Bone marrow (tissue), 2 donors: Measurements from ENCODE around the gene PPP1CC.
"Not testable (repeated sequence)": the region's sequence is repeated elsewhere in the genome, so short reads cannot be mapped to it uniquely, and the experiment has no call there.

Source experiments
- DNase-seq, 2 donors: peaks; one replicate each; lab custom pipeline; 2025; lab: John Stamatoyannopoulos, UW

The PPP1CC gene

DNA sequence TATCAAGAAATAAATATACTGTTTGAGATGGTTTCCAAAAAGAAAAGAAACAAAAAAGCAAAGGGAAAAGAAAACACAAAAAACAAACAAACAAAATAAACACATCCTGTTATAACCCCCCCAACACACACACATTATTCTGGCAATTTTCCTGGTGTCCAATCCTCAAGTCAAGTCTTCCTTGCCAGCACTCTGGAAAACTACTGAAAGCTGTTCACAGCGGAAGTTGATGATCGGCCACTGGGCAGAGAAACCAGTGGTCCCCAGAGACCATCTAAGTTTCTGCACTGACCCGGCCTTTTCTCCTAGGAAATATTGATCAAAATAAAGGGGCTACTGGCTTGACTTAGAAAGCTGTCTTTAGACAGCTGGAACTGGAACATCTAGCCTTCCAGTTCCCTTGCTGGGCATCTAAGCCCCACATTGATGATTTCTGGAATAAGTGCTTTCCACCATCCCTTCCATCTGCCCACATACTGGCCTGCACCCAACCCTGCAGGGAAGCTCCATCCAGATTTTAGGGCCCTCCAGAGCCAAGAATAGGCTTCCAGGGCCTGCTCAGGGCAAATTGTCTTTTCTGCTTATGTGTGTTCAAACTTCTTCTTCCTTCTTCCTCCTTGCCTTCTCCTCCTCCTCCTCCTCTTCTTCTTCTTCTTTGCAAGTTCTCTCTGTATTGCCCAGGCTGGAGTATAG is 11.6 kb upstream of the PPP1CC start:
- DNase-seq, result no peak

DNA sequence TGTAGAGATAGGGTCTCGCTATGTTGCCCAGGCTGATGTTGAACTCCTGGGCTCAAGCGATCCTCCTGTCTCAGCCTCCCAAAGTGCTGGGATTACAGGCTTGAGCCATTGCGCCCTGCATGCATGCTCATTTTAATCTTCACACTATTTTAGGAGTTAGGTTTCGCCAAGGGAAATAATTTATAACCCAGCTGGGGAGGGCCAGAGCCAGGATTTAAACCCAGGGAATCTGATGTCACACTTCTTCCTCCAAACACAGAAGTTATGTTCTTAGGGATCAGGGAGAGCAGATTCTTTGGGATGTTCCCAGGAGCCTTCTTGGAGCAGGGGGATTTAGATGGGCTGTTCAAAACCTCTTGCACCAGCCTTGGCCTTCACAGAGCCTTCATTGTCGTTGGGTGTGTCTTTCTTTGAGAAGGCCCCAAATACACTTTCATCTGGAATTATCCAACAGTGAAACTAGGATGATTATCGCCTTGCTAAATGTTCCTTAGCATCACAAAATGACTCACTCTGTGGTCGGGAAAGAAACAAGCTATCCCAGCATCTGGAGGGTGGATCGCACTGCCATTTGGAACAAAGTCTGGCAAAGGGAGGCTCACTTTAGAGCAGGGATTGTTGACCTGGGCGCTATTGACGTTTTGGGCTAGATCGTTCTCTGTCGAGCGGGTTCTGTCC is 8.2 kb upstream of the PPP1CC start:
- no peak for DNase-seq

DNA sequence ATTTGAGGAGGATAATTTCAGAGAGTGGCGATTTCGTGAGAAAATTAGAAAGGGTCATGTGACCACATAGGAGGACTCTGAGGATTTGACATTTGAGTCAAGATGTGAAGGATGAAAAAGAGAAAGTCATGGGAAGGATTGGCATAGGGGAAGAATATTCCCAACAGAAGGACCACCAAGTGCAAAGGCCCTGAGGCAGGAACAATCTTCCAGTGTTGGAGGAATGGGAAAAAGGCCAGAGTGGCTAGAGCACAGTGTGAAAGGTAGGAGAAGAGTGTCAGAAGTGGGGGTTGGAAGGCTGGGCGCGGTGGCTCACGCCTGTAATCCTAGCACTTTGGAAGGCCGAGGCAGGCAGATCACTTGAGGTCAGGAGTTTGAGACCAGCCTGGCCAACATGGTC is 3.9 kb upstream of the PPP1CC start:
- no peak for DNase-seq

DNA sequence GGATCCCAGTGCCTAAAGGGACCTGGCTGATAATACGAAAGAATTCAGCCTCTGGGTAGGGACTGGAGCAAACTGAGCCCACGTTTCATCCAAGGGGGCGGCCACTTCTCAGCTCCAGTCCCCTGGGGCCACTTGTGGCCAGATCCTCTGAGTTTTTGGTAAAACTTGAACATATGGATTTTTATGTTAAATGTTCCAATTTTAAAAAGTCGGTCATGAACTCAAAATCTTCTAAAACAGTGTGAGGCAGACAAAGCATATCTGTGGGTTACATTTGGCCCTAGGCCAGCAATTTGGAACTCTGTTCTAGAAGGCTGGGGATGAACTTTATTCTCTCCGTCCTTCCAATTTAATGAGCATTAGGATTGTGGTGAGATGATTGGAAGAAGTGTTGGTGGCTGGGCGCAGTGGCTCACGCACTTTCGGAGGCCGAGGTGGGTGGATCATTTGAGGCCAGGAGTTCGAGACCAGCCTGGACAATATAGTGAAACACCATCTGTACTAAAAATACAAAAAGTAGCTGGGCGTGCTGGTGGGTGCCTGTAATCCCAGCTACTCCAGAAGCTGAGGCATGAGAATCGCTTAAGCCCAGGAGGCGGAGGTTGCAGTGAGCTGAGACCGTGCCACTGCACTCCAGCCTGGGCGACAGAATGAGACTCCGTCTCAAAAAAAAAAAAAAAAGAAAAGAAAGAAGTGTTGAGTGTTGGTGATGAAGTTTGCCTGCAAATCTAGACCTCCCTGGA is 3.0 kb upstream of the PPP1CC start:
- no peak for DNase-seq

DNA sequence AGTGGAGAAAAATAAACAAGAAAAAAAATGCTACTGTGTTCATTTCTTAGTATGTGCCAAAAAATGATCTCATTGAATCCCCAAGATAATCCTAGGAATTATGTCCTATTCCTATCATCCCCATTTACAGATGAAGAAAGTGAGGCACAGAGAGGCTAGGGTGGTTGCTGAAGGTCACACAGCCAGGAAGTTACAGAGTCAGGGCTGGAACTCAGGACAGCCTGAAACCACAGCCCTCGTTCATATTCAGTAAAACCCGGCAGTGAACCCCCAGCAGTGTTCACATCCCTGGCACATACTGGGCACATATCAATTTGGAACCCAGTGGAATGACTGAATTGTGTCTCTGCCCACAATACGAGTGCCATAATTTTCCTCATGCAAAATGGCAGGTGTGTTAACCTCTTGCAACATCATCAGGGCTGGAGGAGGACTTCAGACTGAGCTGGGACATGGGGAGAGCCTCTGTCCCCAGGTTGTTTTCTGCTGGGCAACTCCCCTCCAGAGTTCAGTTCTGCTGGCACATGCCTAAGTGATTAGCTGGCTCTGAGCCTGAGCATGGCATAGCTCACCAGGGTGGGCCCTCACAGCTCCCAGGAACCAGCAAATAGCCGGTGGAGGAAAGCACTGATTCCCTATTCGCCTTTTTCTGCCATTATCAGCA is 2.0 kb upstream of the PPP1CC start:
- DNase-seq, result no peak

DNA sequence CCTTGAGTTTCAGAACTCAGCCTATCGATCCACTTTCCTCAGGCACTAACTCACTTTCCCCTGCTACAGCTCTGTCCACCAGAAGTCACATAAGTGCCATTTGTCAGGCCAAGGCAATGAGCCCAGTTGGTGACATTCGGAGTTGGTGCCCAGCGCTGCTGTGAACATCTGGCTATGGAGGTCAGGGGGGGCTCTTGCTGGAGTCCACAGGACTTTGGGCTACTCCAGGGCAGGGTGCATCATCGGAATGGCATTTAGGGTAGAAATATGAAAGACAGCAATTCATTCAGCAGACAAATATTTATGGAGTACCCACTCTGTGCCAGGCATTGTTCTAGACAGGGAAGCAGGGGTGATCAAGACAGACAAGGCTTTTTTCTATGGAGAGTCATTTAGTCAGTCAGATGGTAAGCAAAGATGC is 1.5 kb upstream of the PPP1CC start:
- no peak for DNase-seq

DNA sequence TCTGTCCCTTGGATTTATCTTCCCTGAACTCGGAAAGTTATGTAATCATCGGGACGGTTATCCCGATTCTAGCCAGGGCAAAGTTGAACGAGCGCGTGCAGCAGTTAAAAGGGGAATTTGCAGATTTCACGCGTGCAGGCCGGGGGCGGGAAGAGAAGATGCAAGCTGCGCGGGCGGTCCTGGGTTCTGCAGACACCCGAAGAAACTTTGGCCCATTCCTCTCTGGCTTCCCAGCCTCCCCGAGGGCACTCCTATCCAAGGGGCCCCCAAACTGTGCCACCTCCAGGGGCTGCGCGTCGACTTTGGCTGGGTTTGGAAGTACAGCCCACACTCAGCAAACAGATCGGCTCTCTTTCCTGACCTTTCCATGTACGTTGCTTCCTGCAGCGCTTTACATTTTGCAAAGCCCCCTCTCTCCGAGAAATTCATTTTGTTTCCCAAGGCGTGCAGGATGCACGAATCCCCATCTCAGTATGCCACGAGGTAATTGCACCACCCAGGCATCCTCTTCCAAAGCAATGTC is 941 bp upstream of the PPP1CC start:
- DNase-seq, result no peak

DNA sequence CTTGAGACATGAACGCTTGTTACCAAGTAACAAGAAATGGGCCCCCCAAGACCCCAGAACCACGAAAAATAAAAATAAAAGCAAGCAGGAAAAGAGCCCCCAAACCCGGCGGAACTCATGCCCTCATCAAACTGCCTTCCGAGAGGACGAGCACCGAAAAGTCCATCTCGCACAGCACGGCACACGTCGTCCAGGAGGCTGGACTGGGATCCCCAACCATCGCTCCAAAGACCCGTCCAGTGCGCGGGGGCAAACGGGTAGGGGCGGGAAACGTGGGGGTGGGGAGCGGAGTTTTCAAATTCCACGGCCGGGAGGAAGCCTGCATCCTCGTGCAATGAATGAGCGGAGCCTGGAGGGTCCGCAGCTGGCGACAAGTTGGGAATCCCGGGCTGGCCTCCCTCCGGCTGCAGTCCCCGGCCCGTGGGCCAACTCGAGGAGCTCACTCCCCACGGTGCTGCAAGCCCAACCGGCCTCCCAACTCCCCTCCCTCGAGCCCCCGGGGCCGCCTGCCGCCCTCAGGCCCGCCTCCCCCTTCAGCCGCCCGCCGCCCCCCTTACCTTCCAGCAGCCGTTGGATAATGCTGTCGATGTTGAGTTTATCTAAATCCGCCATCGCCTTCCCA is 484 bp downstream of the PPP1CC start:
- DNase-seq, result peak in 1 of 2 donors; percentile 28

DNA sequence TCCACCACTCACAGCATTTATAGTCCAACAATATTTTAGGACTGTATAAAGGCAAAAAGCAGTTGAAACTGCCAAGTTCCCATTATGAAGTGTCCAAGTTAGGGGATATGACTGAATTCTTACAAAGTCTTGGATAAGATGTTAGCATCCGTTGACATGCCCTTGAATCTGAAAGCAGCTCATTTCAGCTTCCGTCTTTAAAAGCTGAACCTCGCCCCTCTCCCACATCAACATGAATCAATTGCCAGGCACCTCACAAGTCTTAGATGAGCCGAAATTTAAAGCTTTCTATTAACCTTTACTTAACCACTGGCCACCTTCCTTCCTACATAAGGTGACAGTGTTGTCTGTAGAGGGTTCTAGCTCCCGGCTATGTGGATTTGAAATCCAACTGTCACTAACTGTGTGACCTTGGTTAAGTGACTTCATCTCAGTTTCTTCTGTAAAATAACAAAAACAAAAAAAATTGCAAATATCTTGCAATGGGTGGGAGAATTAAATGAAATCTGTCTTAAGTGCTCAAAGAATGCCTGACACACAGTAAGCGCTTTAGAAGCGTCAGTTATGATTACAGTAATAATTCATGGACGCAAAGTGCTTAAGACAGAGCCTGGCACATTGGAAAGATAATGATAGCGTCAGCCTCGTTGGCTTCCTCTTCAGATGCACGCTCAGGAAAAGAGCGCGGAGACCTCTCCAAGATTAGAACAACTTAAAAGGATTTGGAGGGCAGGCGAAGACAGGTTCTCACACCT is 1.2 kb downstream of the PPP1CC start:
- peak in 1 of 2 donors; percentile 16 for DNase-seq

DNA sequence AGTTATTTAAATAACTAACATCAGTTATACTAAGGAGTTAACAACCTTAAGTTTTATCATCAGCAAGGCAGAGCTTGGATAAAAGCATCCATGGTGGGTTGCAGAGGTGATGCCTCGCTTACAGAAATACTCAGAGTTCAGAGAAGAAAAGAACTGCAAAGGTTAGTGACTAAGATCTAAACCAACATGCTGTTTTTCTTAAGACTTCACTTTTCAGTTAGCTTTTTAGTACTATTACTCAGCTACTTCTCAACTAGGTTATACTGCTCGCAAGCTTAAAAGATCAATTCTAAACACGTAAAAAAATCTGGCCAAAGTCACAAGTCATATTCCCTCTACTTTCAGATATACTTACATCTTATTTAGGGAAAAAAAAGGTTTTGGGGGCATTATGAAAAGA is 2.8 kb downstream of the PPP1CC start:
- no peak for DNase-seq

DNA sequence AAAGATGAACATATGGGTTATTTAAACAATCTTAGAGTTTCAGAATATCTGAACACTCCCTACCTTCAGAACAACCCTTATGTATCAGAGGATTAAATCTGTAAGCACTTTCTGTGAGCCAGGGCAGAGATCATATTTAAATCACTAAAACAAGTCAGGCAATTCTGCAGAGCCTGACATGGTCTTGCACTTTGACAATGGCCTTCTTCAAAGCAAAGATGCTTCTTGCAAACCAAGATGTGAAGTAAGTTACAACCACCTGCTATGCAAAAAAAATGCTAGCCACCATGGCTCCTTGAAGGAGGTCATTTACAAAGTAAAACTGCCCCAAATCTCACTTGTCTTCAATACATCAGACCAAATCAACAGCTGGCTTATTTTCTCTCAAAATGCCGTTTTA is 3.2 kb downstream of the PPP1CC start:
- no peak for DNase-seq

DNA sequence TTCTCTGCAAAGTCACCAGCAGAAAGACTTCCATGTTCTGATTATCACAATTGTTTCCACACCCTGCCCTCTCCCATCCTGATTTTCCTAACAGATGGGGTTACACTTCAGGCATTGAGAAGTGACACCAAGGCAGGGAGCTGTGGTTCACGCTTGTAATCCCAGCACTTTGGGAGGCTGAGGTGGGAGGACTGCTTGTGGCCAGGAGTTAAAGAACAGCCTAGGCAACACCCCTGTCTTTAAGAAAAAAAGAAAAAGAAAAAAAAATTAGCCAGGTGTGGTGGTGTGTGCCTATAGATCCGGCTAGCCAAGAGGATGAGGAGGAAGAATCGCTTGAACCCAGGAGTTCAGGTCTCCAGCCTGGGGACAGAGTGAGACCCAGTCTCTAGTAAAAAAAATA is 5.2 kb downstream of the PPP1CC start:
- DNase-seq, result no peak

DNA sequence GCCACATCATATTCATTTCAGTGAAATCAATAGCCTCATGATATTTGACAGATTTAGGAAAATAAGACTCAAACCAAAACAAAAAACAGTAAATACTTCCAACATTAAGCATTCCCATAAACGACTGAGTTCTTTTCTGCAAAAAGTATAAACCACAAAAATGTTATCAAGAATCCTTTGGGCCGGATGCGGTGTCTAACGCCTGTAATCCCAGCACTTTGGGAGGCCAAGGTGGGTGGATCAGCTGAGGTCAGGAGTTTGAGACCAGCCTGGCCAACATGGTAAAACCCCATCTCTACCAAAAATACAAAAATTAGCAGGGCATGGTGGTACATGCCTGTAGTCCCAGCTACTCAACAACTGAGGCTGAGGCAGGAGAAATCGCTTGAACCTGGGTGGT is 5.7 kb downstream of the PPP1CC start:
- DNase-seq, result not testable (repeated sequence)

DNA sequence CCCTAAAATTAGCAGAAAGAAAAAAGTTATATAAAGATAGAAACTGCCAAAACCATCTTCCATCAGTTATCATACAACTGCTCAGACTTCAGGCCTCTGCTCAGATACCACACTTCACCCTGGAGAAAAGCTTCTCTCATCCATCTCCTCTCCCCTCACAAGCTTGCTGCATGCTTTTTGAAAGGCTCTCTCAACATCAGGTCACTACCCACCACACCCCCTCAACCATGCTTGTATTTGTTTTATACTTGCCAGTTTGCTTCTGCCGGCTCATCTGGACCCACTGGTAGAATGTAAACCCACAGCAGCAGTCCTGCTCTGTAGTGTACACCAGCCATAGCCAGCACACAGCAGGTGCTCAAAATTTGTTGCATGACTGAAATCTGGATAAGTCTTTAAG is 8.8 kb downstream of the PPP1CC start:
- DNase-seq, result no peak

DNA sequence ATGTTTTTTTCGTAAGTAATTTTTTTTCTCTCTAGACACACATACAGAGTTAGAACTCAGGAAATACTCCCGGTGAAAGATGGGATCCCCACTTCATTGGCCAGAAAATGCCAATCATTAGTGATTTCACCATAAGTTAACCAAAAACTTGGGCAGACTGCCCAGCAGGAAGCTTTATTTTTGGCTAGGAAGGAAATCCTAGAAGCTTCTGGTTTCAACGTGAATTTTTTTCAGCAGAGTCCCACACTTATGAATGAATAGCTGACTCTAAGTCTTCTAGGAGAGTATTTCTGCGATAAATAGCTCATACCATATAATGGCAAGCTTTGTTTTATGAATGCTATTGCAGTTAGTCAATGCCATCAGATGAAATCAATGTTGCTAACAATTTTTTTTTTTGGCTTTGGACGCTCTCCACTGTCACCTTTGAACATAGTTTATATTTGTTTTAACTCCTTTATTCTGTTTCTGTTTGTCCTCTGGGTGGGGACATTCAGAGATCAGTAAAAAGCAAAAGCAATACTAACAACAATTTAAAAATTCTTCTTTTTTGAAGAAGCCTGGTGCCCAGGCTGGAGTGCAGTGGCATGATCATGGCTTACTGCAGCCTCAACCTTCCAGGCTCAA is 9.5 kb downstream of the PPP1CC start:
- DNase-seq, result no peak

DNA sequence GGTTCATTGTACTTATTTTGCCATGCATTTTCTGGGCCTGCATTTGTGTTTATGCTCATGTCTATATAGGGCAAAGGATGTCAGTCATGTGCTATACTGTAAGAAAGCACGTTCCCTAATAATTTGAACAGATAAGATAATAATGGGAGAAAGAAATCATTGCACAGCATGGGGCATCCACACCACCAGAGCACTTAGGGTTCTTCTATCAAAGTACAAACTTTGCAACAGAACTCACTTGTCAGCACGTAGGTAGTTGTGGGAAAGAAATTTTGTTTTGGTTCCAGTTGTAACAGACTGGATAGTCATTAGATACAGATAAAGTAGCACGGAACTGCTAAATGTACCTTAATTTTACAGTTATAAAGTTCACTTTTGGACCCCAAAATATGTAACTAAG is 10.1 kb downstream of the PPP1CC start:
- DNase-seq, result no peak

DNA sequence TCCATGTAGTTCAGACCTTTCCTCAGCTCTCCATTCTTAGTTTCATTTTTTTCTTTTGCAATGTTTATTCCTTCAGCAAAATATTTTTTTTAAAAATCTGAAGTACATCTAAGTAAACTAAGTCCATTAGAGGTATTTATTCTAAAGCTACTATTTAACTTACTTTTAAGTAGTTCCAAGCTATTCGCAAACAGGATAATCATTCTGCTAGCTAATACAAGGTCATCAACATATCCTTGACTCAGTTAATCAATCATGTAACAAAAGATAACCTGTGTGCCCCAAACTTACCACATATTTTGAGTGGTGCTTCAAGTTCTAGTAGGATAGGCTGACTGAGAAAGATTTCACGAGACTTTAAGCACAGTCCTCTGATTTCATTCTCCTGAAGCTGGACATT is 11.2 kb downstream of the PPP1CC start:
- no peak for DNase-seq

DNA sequence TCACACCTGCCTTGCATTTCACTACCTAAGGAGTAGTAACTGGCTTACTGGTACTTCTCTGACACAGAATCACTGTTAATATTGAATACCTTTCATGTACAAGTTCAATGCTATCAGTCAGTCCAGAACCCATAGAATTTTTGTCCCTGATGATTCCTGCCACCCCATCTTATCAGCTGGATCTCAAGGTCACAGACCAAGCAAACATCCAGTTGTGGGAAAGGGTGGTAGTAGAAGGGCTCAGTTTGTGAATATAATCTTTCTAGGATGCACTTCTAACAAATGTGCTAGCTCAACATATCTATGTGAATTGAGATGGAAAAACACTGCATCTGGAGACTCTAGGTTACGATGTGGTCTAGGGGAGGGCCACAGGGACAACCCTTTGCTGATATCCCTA is 14.1 kb downstream of the PPP1CC start:
- DNase-seq, result no peak

DNA sequence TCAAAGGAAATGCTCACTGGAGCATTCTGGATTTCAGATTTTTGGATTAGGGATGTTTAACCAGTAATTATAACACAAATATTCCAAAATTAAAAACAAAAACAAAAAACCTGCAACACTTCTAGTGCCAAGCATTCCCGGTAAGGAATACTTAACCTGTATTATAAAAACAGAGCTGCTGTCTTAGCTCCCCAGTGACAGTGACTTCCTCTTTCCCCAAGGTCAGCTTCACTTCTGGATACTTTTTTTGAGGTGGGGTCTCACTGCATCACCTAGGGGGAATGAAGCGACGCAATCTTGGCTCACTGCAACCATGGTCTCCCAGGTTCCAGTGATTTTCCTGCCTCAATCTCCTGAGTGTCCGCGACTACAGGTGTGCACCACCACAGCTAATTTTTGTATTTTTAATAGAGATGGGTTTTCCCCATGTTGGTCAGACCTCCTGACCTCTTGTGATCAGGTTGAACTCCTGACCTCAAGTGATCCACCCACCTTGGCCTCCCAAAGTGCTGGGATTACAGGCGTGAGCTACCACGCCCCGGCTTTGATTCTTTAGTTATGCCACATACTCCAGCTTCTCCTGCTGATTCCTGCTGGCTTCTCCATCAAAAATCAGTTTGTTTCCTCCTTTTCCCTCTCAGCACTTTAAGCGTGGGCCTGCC is 15.9 kb downstream of the PPP1CC start:
- no peak for DNase-seq

DNA sequence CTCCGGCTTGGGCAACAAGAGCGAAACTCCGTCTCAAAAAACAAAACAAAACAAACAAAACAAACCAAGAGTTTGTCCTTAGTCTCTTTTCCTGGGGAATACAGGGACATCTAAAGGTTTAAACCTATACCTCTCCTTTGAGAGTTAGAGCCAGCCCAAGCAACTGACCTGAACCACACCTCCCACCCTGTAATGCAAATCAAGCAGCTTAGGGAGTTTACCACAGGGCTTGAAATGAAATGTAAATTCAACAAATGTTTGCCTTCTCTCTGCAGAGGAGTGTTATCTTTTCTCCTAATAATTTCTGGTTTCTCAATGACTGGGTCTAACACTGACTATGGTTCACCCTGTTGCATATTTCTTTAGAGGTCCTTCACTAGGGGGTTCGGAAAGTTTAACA is 16.7 kb downstream of the PPP1CC start:
- no peak for DNase-seq
